HepG2 (cell line): ENCODE results near the gene BPI. TPM values are rescaled to one million over a fixed set of nuclear protein-coding genes. Genes with fewer than 3 reads are reported as not detected.

Experiments
- ATAC-seq: fragments of 200-7000 bp; cut with Tn5 transposase; 3 replicates; pipeline ENCODE4 v1.9.1; 2020; ENCODE audit warnings: mild to moderate bottlenecking, moderate library complexity
- BruUV-seq: library from RNA; stranded (reverse); fragments of 400-500 nt; replicated peaks from 2 replicates; lab custom pipeline; 2021; lab: Mats Ljungman, UMichigan
- CTCF ChIA-PET: fragments of 300-600 bp; formaldehyde crosslinking; extraction: SDS; loops from one replicate; lab custom pipeline; 2021; ENCODE audit warnings: low total read pairs, inconsistent platforms, low intra/inter-chr PET ratio; lab: Yijun Ruan, JAX
- POLR2A ChIA-PET: fragments of 350-600 bp; sonication (Branson Sonifier 250); formaldehyde crosslinking; loops from one replicate; lab custom pipeline; 2020; ENCODE audit warnings: antibody characterized with exemption, inconsistent platforms; lab: Yijun Ruan, JAX
- DNase-seq: peaks from one replicate; pipeline ENCODE4 v3.0.0-alpha.2; 2015; ENCODE audit warnings: low spot score
- FAIRE-seq: peaks from 3 replicates; lab custom pipeline; 2011; peaks lifted over from hg19 to GRCh38; lab: Jason Lieb, UNC
- H2AFZ ChIP-seq: one replicate; pipeline ENCODE4 v1.6.1; 2011; ENCODE audit warnings: low read length, inconsistent platforms
- H3K27ac ChIP-seq: fragments of 300-600 bp; 3 replicates; pipeline ENCODE4 v1.8.0; 2011; ENCODE audit warnings: mixed run types, mild to moderate bottlenecking, mixed read lengths, low read length, inconsistent platforms; ENCODE audit not compliant: insufficient read depth; ENCODE audit errors: extremely low read length
- H3K27me3 ChIP-seq, 2 experiments: fragments of 200-600 bp in 1 of 2; 2 replicates in 1 of 2; 3 replicates in 1 of 2; pipeline versions ENCODE4 v1.6.0 to v1.8.0; 2011; ENCODE audit warnings: low read length in 2 of 2, mild to moderate bottlenecking in 2 of 2, moderate library complexity in 2 of 2, inconsistent platforms in 1 of 2; ENCODE audit not compliant: insufficient read depth in 2 of 2, control insufficient read depth in 1 of 2
- H3K36me3 ChIP-seq, 2 experiments: fragments of 200-600 bp in 1 of 2; replicated peaks in 1 of 2; 2 replicates in 1 of 2; 3 replicates in 1 of 2; pipeline versions ENCODE4 v1.5.1 to v1.8.0; 2011; ENCODE audit warnings: low read length in 2 of 2, inconsistent platforms in 1 of 2; ENCODE audit not compliant: insufficient read depth in 2 of 2, control insufficient read depth in 1 of 2
- H3K4me1 ChIP-seq: 2 replicates; pipeline ENCODE4 v1.5.1; 2012; ENCODE audit warnings: low read length, inconsistent platforms; ENCODE audit not compliant: insufficient read depth
- H3K4me2 ChIP-seq: 2 replicates; pipeline ENCODE4 v1.6.0; 2011; ENCODE audit warnings: low read depth, low read length, inconsistent platforms
- H3K4me3 ChIP-seq, 3 experiments: fragments of 200-600 bp in 1 of 3; sonication (generic), shearing (Covaris generic) in 1 of 3; replicated peaks in 1 of 3; 2 replicates each; pipeline ENCODE4 v1.5.1; 2011 to 2016; ENCODE audit warnings: low read length in 3 of 3, inconsistent platforms in 2 of 3, low read depth in 2 of 3, mild to moderate bottlenecking in 2 of 3, control low read depth in 1 of 3, mixed read lengths in 1 of 3; ENCODE audit not compliant: insufficient read depth in 1 of 3
- H3K79me2 ChIP-seq: one replicate; pipeline ENCODE4 v1.6.1; 2011; ENCODE audit warnings: low read length, inconsistent platforms; ENCODE audit not compliant: insufficient read depth
- H3K9ac ChIP-seq: 2 replicates; pipeline ENCODE4 v1.6.0; 2011; ENCODE audit warnings: mild to moderate bottlenecking, low read depth, low read length, inconsistent platforms; ENCODE audit not compliant: insufficient read depth
- H3K9me3 ChIP-seq: 2 replicates; pipeline ENCODE4 v1.5.1; 2012; ENCODE audit warnings: mild to moderate bottlenecking, low read length
- H4K20me1 ChIP-seq: 2 replicates; pipeline ENCODE4 v1.6.0; 2011; ENCODE audit warnings: inconsistent platforms, mild to moderate bottlenecking, low read length, moderate library complexity; ENCODE audit not compliant: insufficient read depth
- GABPB1 ChIP-seq: IDR thresholded peaks from 2 replicates; pipeline ENCODE4 v1.6.1; 2016; ENCODE audit warnings: mild to moderate bottlenecking, missing genetic modification reagents, moderate library complexity, missing compliant biosample characterization
- TARDBP ChIP-seq: sonication (generic); formaldehyde crosslinking; IDR thresholded peaks from 2 replicates; pipeline ENCODE4 v1.8.0; 2022; ENCODE audit warnings: mild to moderate bottlenecking, missing genetic modification reagents
- ZFP41 ChIP-seq: sonication (generic); formaldehyde crosslinking; IDR thresholded peaks from 2 replicates; pipeline ENCODE4 v1.4.0; 2020; ENCODE audit warnings: mild to moderate bottlenecking, missing genetic modification reagents, borderline replicate concordance
- WGBS: methylation state at CpG from one replicate; pipeline ENCODE4 v1.1.6; 2017; ENCODE audit warnings: low lambda C conversion rate; 5-methylcytosine and 5-hydroxymethylcytosine counted together
- in situ Hi-C: cut with HindIII; loops from 2 replicates; pipeline ENCODE4 v1.10.0; 2017; ENCODE audit warnings: low pct_unique_long_range_greater_than_20kb; ENCODE audit not compliant: extremely low pct_ligation_motif_present
- intact Hi-C: fragments of 100-400 bp; cut with micrococcal nuclease; formaldehyde crosslinking; loops from one replicate; pipeline ENCODE4 v1.10.0; 2022; ENCODE audit not compliant: unreplicated experiment
- polyA plus RNA-seq, 8 experiments: library from polyadenylated mRNA; depleted of rRNA in 3 of 8; stranded (reverse) in 7 of 8; unstranded in 1 of 8; fragments of >200 nt; fragmentation: Illumina TruSeq in 4 of 8; extraction: Trizol in 4 of 8; gene quantifications; 2 replicates each; pipeline versions ENCODE4 v1.2.1 to v1.2.3, GENCODE V29; 2011 to 2016; ENCODE audit warnings: low read depth in 4 of 8, missing spikeins in 1 of 8, mixed read lengths in 1 of 8; ENCODE audit not compliant: insufficient read depth in 1 of 8
- total RNA-seq, 5 experiments: library from RNA; depleted of rRNA; stranded (reverse); fragments of >200 nt; fragmentation: Illumina TruSeq; extraction: Trizol; gene quantifications; 2 replicates each; pipeline ENCODE4 v1.2.3, GENCODE V29; 2016; ENCODE audit warnings: low read depth in 1 of 5
- TF ChIP-seq, protein P1 (sequence below): sonication (generic); formaldehyde crosslinking; IDR thresholded peaks from 2 replicates; pipeline ENCODE4 v1.4.0; 2020; ENCODE audit warnings: missing genetic modification reagents, borderline replicate concordance
- TF ChIP-seq, protein P2 (sequence below), 2 experiments: sonication (generic) in 1 of 2; formaldehyde crosslinking in 1 of 2; IDR thresholded peaks; 2 replicates each; pipeline versions ENCODE4 v1.6.1 to v1.9.0; 2014 to 2022; ENCODE audit warnings: antibody characterized with exemption in 1 of 2, borderline replicate concordance in 1 of 2, inconsistent platforms in 1 of 2, low read depth in 1 of 2, missing genetic modification reagents in 1 of 2

The BPI gene
- total and polyA plus RNA-seq, 2 of the 13 experiments (the other 11 are each of a cell fraction or from before 2014, with no cell fraction given), result not detected

GRCh38 chr20:38271608-38272120, 32.3 kb upstream of the BPI start:
- no peaks in the 10 kb centered on the region for H3K79me2 ChIP-seq
- CTCF ChIA-PET, result no interaction called here

GRCh38 chr20:38272398-38272797, 31.6 kb upstream of the BPI start:
- WGBS, result 6% methylated on average over 2 of the region's 2 CpGs
- intact Hi-C loops, result no loop called here
- ChIA-PET CTCF (no interaction called here), POLR2A (no interaction called here)
- Histone ChIP-seq H3K36me3 (no peaks in the 10 kb centered on the region), H3K4me1 (no peaks in the 10 kb centered on the region), H3K4me3 (no peak overlapping the region), H2AFZ (no peak overlapping the region), H4K20me1 (no peaks in the 10 kb centered on the region), H3K27me3 (peaks cover under 1 to 6% of the 10 kb centered on the region in 2 experiments; a peak in 1 of 5 replicates), H3K9me3 (no peaks in the 10 kb centered on the region), H3K9ac (no peak overlapping the region), H3K79me2 (no peaks in the 10 kb centered on the region), H3K27ac (no peak overlapping the region), H3K4me2 (no peak overlapping the region)
- no peak for ATAC-seq
- DNase-seq, result no peak
- BruUV-seq, result no TSS peak
- FAIRE-seq, result no peak
- in situ Hi-C loops, result no loop called here
- TF ChIP-seq GABPB1 (CRISPR knock-in tag), result no peak
- TF ChIP-seq, protein P1, sequence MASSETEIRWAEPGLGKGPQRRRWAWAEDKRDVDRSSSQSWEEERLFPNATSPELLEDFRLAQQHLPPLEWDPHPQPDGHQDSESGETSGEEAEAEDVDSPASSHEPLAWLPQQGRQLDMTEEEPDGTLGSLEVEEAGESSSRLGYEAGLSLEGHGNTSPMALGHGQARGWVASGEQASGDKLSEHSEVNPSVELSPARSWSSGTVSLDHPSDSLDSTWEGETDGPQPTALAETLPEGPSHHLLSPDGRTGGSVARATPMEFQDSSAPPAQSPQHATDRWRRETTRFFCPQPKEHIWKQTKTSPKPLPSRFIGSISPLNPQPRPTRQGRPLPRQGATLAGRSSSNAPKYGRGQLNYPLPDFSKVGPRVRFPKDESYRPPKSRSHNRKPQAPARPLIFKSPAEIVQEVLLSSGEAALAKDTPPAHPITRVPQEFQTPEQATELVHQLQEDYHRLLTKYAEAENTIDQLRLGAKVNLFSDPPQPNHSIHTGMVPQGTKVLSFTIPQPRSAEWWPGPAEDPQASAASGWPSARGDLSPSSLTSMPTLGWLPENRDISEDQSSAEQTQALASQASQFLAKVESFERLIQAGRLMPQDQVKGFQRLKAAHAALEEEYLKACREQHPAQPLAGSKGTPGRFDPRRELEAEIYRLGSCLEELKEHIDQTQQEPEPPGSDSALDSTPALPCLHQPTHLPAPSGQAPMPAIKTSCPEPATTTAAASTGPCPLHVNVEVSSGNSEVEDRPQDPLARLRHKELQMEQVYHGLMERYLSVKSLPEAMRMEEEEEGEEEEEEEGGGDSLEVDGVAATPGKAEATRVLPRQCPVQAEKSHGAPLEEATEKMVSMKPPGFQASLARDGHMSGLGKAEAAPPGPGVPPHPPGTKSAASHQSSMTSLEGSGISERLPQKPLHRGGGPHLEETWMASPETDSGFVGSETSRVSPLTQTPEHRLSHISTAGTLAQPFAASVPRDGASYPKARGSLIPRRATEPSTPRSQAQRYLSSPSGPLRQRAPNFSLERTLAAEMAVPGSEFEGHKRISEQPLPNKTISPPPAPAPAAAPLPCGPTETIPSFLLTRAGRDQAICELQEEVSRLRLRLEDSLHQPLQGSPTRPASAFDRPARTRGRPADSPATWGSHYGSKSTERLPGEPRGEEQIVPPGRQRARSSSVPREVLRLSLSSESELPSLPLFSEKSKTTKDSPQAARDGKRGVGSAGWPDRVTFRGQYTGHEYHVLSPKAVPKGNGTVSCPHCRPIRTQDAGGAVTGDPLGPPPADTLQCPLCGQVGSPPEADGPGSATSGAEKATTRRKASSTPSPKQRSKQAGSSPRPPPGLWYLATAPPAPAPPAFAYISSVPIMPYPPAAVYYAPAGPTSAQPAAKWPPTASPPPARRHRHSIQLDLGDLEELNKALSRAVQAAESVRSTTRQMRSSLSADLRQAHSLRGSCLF (CRISPR knock-in tag), result no peak
- TF ChIP-seq, protein P2, sequence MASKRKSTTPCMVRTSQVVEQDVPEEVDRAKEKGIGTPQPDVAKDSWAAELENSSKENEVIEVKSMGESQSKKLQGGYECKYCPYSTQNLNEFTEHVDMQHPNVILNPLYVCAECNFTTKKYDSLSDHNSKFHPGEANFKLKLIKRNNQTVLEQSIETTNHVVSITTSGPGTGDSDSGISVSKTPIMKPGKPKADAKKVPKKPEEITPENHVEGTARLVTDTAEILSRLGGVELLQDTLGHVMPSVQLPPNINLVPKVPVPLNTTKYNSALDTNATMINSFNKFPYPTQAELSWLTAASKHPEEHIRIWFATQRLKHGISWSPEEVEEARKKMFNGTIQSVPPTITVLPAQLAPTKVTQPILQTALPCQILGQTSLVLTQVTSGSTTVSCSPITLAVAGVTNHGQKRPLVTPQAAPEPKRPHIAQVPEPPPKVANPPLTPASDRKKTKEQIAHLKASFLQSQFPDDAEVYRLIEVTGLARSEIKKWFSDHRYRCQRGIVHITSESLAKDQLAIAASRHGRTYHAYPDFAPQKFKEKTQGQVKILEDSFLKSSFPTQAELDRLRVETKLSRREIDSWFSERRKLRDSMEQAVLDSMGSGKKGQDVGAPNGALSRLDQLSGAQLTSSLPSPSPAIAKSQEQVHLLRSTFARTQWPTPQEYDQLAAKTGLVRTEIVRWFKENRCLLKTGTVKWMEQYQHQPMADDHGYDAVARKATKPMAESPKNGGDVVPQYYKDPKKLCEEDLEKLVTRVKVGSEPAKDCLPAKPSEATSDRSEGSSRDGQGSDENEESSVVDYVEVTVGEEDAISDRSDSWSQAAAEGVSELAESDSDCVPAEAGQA (IDR thresholded peaks at IDR 0.05; ENCODE audit: low read depth), result no peak
- TF ChIP-seq, protein P2 (CRISPR knock-in tag; IDR thresholded peaks at IDR 0.05; ENCODE audit: borderline replicate concordance), result no peak
- no peak for TF ChIP-seq TARDBP (CRISPR knock-in tag)

More at GRCh38 chr20:38271608-38272120, 32.3 kb upstream of the BPI start:
- BruUV-seq, result no TSS peak
- no peak overlapping the region for H2AFZ ChIP-seq
- no peaks in the 10 kb centered on the region for H3K9me3 ChIP-seq
- DNase-seq, result no peak
- no peak for ATAC-seq
- no peak overlapping the region for H3K27ac ChIP-seq
- no peak for FAIRE-seq
- 95% methylated on average over 2 of the region's 2 CpGs for WGBS
- H3K4me1 ChIP-seq, result no peaks in the 10 kb centered on the region
- peaks cover 1 to 6% of the 10 kb centered on the region in 2 experiments; a peak in 1 of 5 replicates for H3K27me3 ChIP-seq
- no peak overlapping the region for H3K4me3 ChIP-seq
- H3K36me3 ChIP-seq, result no peaks in the 10 kb centered on the region
- intact Hi-C loops (no loop called here), in situ Hi-C loops (no loop called here)
- H3K4me2 ChIP-seq, result no peak overlapping the region
- H3K9ac ChIP-seq, result no peak overlapping the region
- TF ChIP-seq ZFP41 (CRISPR knock-in tag), result no peak
- POLR2A ChIA-PET, result no interaction called here
- no peaks in the 10 kb centered on the region for H4K20me1 ChIP-seq
